Measurements from ENCODE around the gene SMIM5.

DNA sequence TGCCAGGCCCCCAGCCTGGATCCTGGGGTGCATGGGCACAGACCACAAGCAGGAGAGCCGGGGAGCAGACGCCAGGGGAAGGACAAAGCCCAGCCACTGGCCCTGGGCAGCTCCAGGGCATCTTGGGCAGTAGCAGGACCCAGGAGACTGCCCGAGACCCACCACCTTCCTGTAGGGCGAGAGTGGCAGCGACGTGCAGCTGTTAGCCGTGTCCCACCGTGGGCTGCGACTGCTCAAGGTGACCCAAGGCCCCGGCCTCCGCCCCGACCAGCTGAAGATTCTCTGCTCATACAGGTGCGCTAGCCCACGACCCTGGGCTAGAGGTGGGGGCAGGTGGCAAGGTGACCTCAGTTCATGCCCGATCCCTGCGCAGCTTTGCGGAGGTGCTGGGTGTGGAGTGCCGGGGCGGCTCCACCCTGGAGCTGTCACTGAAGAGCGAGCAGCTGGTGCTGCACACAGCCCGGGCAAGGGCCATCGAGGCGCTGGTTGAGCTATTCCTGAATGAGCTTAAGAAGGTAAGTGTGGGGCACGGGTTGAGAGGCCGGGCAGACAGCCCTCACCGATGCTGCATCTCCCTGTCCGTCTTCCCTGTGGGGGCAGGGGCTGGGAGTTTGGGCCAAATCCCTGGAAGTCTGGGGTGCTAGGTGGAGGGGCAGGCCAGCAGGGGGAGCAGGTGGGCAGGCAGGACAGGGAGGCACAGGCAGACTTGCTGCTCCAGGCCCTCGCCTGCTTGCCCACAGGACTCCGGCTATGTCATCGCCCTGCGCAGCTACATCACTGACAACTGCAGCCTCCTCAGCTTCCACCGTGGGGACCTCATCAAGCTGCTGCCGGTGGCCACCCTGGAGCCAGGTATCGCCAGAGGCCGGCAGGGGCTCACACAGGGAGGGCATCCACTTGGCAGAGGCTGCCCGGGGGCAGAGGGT lies 13.5 kb upstream of the SMIM5 start:
- no peak for TF ChIP-seq POLR2A (IDR thresholded peaks at IDR 0.05)
- TF ChIP-seq, protein P1, sequence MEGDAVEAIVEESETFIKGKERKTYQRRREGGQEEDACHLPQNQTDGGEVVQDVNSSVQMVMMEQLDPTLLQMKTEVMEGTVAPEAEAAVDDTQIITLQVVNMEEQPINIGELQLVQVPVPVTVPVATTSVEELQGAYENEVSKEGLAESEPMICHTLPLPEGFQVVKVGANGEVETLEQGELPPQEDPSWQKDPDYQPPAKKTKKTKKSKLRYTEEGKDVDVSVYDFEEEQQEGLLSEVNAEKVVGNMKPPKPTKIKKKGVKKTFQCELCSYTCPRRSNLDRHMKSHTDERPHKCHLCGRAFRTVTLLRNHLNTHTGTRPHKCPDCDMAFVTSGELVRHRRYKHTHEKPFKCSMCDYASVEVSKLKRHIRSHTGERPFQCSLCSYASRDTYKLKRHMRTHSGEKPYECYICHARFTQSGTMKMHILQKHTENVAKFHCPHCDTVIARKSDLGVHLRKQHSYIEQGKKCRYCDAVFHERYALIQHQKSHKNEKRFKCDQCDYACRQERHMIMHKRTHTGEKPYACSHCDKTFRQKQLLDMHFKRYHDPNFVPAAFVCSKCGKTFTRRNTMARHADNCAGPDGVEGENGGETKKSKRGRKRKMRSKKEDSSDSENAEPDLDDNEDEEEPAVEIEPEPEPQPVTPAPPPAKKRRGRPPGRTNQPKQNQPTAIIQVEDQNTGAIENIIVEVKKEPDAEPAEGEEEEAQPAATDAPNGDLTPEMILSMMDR (IDR thresholded peaks at IDR 0.05), result peak in 3 of 6 experiments; percentile 15 to 34 (median 15)
